H1 (cell line): ENCODE results near the gene APBA2.
"Not testable (repeated sequence)": the region's sequence is repeated elsewhere in the genome, so short reads cannot be mapped to it uniquely, and the experiment has no call there.

ENCODE experiments used
- CTCF ChIP-seq, 3 experiments: IDR thresholded peaks; 1 replicate in 2 of 3; 2 replicates in 1 of 3; pipeline versions ENCODE4 v1.5.1 to v1.6.1; 2011; ENCODE audit warnings: low read length in 3 of 3, mild to moderate bottlenecking in 3 of 3, inconsistent platforms in 2 of 3, low read depth in 1 of 3, moderate library complexity in 1 of 3; ENCODE audit not compliant: insufficient read depth in 1 of 3; ENCODE audit errors: control extremely low read depth in 1 of 3
- KDM4A ChIP-seq: IDR thresholded peaks from one replicate; pipeline ENCODE4 v1.7.1; 2012; ENCODE audit warnings: low read depth, mild to moderate bottlenecking, moderate library complexity, low read length, inconsistent platforms; ENCODE audit not compliant: severe bottlenecking
- PHF8 ChIP-seq: fragments of 200-600 bp; sonication (generic); conservative IDR thresholded peaks from 2 replicates; pipeline ENCODE4 v1.7.1; 2012; ENCODE audit warnings: low read depth, mild to moderate bottlenecking, inconsistent platforms, low read length, moderate library complexity
- POLR2A ChIP-seq, 2 experiments: IDR thresholded peaks; 1 replicate in 1 of 2; 2 replicates in 1 of 2; pipeline ENCODE4 v1.6.1; 2011; ENCODE audit warnings: low read depth in 2 of 2, low read length in 2 of 2, mild to moderate bottlenecking in 2 of 2; ENCODE audit errors: control extremely low read depth in 1 of 2
- ZNF274 ChIP-seq: IDR thresholded peaks from 2 replicates; pipeline ENCODE4 v1.7.0; 2012; ENCODE audit warnings: low read length, borderline replicate concordance; ENCODE audit errors: extremely low read depth

- not testable (repeated sequence) for TF ChIP-seq CTCF (IDR thresholded peaks at IDR 0.05; ENCODE audit: control extremely low read depth in 1 of 3, insufficient read depth in 1 of 3, low read depth in 1 of 3, low read length in 3 of 3); POLR2A (IDR thresholded peaks at IDR 0.05; ENCODE audit: control extremely low read depth in 1 of 2, low read depth in 2 of 2, low read length in 2 of 2); PHF8; KDM4A; ZNF274
These were observed 24.0 kb upstream of the APBA2 start for GRCh38 chr15:28861589-28862293.
